GM12891 (cell line): ENCODE data around the gene PHF8.

Experiments used
- POLR2A ChIP-seq: IDR thresholded peaks from 2 replicates; pipeline ENCODE4 v1.6.1; 2011; ENCODE audit warnings: low read depth, low read length, control low read depth
- POLR2AphosphoS5 ChIP-seq: IDR thresholded peaks from 2 replicates; pipeline ENCODE4 v1.6.1; 2011; ENCODE audit warnings: low read depth, low read length, control low read depth
- POU2F2 ChIP-seq: IDR thresholded peaks from 2 replicates; pipeline ENCODE4 v1.6.1; 2011; ENCODE audit warnings: low read depth, mild to moderate bottlenecking, control low read depth, low read length, moderate library complexity
- SPI1 ChIP-seq: IDR thresholded peaks from 2 replicates; pipeline ENCODE4 v1.6.1; 2011; ENCODE audit warnings: low read depth, low read length, control low read depth
- TAF1 ChIP-seq: IDR thresholded peaks from 2 replicates; pipeline ENCODE4 v1.6.1; 2011; ENCODE audit warnings: low read depth, low read length, control low read depth

DNA sequence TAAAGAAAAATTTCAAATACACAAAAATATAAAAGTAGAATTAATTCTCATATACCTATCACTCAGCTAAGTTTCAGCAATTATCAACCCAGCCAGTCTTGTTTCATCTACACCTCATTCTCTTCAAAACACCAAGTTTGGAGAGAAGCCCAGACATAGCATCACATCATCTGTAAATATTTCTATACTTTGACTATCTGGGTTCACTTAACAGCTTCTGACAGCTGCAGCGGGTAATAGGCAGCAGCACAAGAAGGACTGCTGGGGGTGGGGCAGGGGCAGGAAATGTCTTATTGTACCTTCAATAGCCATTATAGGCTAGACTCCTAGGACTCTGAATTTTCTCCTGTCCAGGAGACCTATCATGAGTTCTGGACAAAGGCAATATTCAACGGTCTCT, 54.1 kb downstream of the PHF8 start:
- TF ChIP-seq POLR2AphosphoS5 (no peak), POLR2A (no peak), SPI1 (no peak), TAF1 (no peak), POU2F2 (no peak)
